GM18511 (cell line): ENCODE measurements around the gene CCNF.
A peak's percentile ranks its signal among the peaks of the same experiment; 100 is the strongest.
"Not testable (repeated sequence)": the region's sequence is repeated elsewhere in the genome, so short reads cannot be mapped to it uniquely, and the experiment has no call there.

Source experiments
- ATAC-seq: cut with Tn5 transposase; IDR thresholded peaks from one replicate; pipeline ENCODE4 v1.9.1; 2021; ENCODE audit warnings: mild to moderate bottlenecking, moderate library complexity; ENCODE audit not compliant: unreplicated experiment

CCNF gene, protein sequence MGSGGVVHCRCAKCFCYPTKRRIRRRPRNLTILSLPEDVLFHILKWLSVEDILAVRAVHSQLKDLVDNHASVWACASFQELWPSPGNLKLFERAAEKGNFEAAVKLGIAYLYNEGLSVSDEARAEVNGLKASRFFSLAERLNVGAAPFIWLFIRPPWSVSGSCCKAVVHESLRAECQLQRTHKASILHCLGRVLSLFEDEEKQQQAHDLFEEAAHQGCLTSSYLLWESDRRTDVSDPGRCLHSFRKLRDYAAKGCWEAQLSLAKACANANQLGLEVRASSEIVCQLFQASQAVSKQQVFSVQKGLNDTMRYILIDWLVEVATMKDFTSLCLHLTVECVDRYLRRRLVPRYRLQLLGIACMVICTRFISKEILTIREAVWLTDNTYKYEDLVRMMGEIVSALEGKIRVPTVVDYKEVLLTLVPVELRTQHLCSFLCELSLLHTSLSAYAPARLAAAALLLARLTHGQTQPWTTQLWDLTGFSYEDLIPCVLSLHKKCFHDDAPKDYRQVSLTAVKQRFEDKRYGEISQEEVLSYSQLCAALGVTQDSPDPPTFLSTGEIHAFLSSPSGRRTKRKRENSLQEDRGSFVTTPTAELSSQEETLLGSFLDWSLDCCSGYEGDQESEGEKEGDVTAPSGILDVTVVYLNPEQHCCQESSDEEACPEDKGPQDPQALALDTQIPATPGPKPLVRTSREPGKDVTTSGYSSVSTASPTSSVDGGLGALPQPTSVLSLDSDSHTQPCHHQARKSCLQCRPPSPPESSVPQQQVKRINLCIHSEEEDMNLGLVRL

DNA sequence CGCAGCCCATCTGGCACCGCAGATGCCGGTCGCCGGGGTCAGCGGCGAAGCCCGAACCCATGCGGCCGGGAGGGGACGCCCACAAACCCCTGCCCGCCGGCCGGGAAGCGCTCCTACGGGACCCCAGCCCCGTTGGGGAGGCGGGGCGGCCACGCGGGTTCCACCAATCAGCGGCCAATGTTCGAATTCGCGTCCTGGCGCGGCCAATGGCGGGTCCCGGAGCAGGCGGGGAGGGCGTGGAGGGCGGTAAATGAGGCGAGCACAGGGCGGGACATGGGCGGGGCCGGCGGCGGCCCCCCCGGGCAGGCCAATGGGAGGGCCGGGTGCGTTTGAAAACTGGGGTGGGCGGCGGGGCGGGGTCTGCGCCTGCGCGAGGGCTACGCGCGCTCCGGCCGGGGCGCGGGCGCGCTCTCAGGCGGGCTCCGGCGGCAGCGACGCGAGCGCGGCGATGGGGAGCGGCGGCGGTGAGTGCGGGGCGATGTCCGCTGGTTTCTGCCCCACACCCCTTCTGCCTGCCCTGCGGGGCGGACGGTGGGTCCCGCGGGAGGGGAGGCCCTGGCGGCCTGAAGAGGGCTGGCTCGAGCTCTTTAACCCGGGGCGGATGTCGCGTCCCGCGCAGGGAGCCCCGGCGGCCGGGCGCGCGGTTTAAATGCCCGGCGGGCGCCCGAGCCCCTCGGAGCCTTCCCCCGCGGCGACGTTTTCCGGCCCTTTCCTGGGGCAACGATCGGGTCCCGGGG, at the start of gene CCNF:
Gene CCNF, plus strand, starts transcription at position 414 of the 737 bp plus-strand sequence. Its CDS starts 35 bp downstream, at position 449.
- ATAC-seq = peak; percentile 89

DNA sequence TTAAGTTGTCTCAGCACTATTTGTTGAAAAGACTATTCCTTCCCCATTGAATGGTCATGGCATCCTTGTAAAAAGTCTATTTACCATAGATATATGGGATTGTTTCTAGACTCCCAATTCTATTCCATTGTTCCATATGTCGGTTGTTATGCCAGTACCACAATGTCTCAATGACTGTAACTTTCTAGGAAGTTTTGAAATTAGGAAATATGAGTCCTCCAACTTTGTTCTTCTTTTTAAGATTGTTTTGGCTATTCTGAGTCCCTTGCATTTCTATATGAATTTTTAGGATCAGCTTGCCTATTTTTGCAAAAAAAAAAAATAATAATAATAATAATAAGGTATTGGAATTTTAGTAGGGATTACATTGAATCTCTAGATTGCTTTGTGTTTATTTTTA, 45.7 kb upstream of the CCNF start:
- ATAC-seq = no peak

DNA sequence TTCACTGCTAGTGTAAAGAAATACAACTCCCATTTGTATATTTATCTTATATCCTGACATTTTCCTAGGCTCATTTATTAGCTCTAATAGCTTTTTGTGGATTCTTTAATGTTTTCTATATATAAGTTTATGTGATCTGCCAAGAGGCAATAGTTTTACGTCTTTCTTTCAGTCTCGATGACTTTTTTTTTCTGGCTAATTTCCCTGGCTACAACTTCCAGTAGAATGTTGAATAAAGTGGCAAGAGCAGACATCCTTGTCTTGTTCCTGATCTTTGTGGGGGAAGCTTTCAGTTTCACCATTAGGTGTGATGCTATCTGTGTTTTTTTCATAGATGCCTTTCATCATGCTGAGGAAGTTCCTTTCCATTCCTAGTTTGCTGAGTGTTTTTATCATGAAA, 44.8 kb upstream of the CCNF start:
- ATAC-seq = no peak

DNA sequence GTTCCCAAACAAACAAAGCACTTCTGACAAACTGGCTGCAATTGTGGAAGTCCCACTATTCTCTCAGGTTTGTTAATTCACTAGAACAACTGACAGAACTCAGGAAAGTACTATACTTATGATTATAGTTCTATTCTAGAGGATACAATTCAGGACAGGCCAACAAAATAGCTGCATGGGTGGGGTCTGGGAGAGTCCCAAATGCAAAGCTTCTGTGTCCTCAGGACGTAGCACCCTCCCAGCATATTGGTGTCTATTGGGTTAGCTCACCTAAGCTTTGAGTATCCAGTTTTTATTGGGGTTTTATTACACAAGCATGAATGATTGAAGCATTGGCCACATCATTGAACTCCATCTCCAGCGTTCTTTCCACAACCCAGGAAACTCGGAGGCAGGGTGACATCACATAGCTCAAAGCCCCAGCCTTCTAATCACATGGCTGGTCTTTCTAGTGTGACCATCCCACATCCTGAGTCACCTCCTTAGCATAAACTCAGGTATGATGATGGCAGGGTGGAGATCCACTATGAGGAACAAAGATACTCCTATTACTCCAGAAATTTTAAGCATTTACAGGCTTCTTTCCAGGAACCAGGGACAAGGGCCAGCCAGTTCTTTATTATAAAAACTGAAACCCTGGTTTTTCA, 43.9 kb upstream of the CCNF start:
- no peak for ATAC-seq

DNA sequence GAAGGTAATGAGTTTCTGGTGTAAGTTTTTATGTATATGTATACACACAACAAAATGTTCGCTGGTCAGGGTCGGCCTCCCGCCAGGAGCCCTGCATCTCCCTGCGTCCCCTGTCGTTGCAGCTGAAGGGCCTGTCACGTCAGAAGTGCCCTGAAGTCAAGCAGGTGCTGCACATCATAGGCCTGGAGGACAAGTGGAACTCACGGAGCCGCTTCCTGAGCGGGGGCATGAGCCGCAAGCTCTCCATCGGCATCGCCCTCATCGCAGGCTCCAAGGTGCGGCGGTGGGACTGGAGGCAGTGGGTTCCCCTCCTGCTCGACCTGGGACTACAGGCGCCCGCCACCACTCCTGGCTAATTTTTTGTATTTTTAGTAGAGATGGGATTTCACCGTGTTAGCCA, 43.3 kb upstream of the CCNF start:
- not testable (repeated sequence) for ATAC-seq

DNA sequence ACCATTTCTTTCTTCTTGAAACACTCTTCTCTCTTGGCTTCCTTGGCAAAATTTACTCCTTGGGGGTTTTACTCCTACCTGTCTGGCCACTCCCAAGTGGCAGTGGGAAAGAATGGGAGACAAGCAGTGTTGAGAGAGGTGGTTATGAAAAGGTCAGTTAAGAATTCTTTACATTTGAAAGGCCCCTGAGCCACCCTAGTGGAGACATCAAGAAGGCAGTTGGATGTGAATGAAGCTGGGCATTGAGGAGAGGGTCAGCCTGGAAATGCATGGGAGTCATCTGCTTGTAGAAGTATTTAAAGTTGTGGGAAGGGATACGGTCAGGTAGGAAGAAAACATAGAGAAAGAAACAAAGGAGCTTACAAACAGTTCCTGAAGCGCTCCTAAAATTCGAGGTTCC, 42.3 kb upstream of the CCNF start:
- no peak for ATAC-seq

DNA sequence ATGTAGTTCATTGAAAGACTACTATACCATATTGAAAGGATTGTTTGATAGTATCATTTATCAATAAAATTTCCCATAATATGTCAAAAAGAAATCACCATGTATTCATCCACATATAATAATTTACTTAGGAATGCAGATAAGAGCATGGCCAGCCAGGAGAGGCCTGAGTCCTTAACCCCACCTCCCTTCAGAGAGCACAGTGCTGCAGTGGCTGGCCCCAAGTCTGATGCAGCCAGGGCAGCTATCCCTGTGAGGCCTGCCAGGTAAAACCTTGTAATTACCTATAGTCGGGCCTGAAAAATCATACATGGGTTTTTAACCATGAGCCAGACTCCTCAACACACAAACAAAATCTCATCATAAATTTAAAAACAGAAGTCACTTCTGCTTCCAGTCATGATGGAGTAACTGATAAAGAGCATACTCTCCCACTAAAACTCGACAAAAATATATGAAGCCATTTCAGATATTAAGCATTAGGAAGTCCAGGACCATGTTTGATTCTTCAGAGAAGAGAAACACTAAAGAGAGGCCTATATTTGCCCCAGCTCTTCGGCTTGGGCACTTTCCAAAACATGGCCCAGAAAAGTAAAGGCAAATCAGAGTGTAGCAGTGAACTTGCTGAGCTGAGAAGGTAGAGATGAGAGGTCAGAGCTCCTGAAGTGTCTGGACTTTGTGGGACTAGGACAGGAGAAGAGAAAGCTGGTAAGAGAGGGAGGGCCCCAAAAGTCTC, 40.9 kb upstream of the CCNF start:
- no peak for ATAC-seq

DNA sequence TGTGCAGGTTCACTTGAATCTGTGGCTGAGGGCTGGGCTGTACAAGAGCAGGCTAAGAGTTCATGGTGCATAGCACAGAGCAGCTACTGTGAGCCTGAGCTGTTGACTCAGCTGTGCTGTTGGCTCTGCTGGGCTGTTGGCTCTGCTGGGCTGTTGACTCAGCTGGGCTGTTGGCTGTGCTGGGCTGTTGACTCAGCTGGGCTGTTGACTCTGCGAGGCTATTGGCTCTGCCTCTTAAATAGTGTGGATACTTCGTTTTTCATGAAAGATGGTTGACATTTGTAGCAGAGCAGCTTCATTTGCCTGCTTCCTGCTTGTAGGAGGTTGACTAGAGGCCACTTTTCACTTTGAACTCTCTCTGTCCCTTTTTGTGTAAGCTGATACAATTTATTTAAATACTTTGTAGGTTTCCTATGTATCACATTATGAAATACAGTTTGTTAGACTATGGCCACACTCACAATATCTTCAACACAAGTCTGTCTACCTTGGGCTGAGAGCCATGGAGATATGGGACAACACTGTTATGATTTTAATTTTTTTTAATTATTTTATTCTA, 40.3 kb upstream of the CCNF start:
- no peak for ATAC-seq

DNA sequence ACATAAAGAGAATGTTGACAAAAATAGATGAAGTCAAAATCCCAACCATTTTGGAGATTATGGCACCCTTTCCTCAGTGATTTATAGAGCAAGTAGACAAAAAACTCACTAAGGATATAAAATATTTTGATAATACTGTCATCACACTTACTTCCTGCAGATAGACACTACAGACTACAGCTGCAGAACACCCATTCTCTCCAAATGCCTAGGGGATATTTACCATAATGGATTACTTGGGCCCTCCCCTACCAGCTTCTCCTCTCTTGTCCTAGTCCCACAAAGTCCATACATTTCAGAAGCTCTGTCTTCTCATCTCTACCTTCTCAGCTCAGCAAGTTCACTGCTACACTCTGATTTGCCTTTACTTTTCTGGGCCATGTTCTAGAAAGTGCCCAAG, 37.2 kb upstream of the CCNF start:
- no peak for ATAC-seq

DNA sequence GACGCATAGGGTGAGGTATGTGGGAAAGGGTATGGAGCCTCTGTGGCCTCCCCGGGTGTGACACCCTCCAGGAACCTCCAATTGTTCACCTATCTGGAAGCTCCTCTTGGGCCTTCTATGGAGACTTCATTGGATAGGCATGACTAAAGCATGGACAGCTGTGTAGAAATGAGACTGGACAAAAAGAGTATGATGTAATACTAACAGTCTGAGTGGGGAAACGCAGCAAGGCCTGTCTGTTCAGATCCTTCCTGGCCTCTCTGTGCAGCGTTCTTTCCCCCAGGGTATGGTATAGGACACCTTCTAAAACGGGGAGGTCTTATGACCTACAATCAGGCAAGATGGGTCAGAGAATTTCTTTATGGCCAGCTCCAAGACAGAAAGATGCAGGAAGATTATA, 30.7 kb upstream of the CCNF start:
- ATAC-seq = no peak

DNA sequence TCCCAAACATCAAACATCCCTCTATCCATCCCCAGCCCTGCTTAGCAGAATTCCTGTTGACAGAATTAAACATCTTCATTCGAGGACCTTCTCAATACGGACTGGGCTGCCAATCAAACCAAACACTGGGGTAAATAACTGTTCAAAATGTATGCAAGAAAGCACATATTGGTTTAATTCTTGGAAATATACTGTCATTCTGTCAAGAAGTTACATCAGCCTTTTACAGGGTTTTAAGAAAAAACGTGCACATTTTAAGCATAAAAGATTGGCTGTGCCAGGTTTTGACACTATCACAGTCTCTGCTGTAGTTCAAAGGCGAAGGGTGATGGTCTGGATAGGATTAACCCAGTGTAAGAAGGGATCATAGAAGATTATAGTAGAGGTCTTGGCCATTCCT, 25.1 kb upstream of the CCNF start:
- no peak for ATAC-seq

DNA sequence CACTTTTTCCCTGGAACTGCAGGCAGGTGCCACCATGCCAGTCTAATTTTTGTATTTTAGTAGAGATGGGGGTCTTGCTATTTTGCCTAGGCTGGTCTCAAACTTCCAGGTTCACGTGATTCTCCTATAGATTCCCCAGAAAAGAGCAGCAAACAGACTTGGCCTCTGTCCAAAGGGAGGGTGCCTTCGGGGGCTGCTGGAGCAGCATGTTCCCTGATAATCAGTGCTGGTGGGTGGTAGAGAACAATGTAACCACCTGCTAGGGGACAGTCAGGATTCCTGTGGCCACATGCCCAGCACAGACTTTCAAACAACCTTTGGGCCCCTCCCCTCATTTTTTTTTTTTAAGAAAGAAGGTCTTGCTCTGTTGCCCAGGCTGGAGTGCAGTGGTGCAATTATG, 14.2 kb upstream of the CCNF start:
- ATAC-seq = no peak

DNA sequence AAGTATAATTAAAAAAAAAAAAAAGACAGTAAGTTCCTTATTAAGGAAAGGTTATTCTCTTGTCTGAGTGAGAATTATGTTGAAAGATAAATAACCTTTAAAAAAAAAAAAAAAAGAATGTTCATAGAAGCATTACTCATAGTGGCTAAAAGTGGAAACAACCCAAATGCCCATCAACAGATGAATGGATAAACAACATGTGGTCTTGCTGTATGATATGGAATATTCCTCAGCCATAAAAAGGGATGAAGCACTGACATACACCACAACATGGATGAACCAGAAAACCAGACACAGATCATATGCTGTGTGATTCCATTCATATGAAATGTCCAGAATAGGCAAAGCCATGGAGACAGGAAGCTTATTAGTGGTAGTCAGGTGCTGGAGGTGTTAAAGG, 9.2 kb upstream of the CCNF start:
- no peak for ATAC-seq

DNA sequence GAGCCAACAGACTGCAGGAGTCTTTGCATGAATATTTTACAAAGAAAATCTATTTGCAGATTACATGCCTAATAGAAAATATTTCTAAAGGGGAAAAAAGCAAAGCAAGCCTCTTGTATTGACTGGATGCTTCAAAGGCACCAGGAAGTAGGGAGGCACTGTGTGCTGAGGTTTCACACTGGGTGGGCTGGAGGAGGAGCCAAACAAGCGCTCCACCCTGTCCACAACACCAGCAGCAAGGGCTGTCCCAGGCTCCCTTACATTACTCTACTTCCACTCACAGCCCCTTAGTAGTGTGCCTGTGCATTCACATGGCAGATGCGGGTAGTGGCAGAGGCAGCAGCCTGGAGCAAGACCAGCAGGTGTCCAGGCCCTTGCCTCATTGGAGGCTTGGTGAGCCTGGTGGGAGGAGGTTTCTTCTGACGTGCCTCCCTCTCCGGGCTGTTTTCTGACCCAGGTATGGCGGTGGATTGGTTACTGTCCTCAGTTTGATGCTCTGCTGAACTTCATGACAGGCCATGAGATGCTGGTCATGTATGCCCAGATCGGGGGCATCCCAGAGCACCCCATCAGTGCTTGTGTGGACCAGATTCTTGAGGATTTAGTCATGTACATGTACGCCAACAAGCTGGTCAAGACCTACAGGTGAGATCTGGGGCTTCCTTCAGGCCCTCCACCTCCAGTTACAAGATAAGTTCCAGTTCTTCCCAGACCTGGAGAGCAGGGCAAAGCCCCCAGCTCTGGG, 7.0 kb upstream of the CCNF start:
- ATAC-seq = no peak

DNA sequence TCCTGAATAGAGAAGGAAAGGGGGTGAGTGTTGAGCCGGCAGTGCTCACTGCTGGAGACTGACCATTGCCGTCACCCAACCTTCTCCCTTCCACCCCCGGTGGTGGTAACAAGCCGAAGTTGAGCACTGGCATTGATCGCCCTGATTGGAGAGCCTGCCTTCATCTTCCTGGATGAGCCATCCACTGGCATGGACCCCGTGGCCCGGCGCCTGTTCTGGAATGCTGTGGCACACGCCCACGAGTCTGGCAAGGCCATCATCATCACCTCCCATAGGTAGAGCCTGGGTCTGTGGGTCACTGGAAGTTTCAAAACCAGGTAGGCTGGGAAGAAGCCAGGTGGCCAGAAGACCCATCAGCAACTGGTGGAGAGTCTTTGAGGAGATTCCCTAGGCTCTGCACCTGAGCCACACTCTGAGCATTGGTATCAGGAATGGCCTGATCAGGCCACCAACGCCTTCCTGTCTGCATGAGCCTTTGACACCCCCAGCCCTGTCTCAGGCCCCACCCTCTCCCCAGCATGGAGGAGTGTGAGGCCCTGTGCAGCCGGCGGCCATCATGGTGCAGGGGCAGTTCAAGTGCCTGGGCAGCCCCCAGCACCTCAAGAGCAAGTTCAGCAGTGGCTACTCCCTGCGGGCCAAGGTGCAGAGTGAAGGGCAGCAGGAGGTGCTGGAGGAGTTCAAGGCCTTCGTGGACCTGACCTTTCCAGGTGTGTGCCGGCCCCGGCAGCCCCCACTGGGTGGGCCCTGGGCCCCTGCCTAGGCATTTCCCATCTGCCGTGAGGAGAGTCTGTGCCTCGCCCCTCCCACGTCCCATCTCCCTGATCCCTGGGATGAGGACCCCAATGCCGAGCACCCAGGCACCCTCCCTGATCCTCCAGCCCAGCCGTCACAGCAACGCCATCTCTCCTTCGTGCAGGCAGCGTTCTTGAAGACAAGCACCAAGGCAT, 4.9 kb upstream of the CCNF start:
- ATAC-seq = no peak

DNA sequence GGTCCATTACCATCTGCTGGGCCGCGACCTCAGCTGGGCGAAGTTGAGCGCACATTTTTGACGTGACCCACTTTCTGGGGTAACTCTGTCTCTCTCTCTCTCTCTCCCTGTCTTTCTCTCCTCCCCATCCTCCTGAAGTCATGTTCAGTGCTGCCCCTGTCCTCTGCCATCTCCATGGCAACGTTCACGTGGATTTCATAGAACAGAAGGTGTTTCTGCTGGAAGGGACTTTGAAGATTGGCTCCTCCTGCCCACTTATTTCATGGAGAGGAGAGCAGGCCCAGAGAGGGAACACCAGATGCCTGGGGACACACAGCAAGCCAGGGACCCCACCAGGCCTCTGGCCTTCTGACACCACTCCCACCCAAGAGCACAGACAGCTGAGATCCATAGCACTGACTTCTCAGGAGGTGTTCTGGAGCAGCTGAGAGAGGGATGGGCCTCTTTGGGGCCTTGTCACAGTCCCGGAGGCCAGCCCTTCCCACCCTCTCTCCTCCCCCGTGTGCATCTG, 4.2 kb upstream of the CCNF start:
- ATAC-seq = no peak

DNA sequence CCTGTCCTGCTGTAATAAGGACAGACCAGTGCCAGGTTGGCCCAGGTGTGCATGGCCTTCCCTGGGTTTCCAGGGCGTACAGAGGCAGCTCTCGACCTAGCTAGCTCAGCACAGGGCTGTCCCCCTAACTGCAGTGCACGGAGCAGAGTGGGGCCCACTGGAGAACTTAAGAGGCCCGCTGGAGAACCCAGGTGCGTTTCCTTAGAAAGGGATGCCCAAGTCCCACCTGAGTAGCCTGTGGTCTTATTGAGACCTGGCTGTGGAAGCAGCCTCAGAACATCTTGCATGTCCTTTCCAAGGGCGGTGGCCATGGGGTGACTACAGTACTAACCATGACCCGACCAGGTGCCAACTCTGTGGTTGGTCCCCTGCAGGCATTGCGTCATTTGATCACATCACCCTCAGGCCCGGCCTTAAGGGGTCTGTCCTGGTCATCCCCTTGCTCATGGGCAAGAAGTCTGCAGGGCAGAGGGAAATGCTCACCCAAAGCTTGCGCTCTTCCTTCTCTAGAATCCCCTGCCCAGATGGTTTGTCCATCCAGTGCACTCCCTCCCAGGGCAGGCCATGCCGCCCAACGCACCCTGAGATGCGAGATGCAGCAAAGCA, 3.3 kb upstream of the CCNF start:
- no peak for ATAC-seq

DNA sequence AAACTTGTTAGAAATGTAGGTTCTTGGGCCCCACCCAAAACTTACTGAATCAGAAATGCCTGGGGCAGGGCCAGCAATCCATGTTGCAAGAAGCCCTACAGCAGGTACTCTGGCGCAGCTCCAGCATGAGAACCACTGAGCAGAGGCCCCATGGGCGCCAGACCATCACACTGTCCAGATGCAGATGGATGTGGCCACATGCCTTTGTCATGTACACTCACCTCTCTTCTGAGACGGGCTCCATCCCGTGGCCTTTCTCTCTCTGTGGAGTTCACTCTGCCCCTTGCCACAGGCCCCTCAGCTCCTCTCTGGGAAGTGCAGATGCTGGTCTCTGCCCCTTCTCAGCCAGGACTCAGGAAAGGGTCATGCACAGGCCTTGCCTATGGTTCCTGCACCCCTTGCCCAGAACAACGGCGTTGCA, 2.3 kb upstream of the CCNF start:
- no peak for ATAC-seq
